ENCODE results near the gene PSMD3. TPM values are rescaled to one million over a fixed set of nuclear protein-coding genes. Genes with fewer than 3 reads are reported as not detected.

The PSMD3 gene
- 145 to 182 TPM (median 173 TPM) in 5 replicates for total RNA-seq (2022; extraction: Qiagen RNA extraction; ENCODE audit: low read depth)

GRCh38 chr17:39980351-39981206 lies at the start of gene PSMD3:
Gene PSMD3, plus strand, starts transcription at chr17:39980807. Its CDS starts 164 bp downstream, at chr17:39980971.

DNA sequence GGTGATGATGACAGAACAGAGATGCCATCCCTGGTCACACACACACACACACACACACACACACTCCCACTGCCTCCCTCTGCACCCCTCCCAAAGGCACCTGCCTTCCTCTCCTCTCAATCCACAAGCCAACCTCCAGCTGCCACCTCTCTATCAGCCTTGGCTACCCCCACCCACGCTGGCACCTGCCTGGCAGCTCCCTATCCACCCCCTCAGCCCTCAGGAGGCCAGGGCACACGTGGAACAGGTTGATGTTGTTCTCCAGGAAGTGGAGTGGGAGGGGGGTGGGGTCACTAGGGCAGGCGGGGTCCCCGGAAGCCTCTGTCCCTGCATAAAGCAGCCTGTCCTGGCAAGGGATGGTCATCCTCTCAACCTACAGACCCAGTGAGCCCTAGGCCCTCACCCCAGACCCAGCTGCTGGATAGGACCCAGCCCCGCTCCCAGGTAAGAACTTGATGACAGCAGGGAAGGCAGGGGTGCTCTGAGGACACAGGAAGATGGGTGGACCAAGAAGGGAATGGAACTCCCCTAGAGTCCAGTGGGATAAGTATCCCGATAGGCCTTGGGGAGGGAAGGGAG lies 17.9 kb upstream of the PSMD3 start, which contains the start of gene GSDMA:
Gene GSDMA (plus strand): TSS at position 363 of the 579 bp plus-strand sequence. CDS start 2,684 bp downstream, outside the sequence.

GRCh38 chr17:40015005-40015997 lies 34.7 kb downstream of the PSMD3 start, which contains the start of gene CSF3:
Gene CSF3, plus strand, starts transcription at chr17:40015440. Its CDS starts 35 bp downstream, at chr17:40015475.

Other genes starting within 250 kb of the PSMD3 start
- 4.1 to 7.6 TPM (median 6.6 TPM) in 5 replicates for gene GRB7, start 242.9 kb upstream of the PSMD3 start, total RNA-seq (2022; extraction: Qiagen RNA extraction; ENCODE audit: low read depth)
- not detected in 5 replicates for gene IKZF3, start 116.5 kb upstream of the PSMD3 start, total RNA-seq (2022; extraction: Qiagen RNA extraction; ENCODE audit: low read depth)
- gene ZPBP2, start 112.6 kb upstream of the PSMD3 start, total RNA-seq (2022; extraction: Qiagen RNA extraction; ENCODE audit: low read depth): not detected in 5 replicates
- gene GSDMB, start 62.2 kb upstream of the PSMD3 start, total RNA-seq (2022; extraction: Qiagen RNA extraction; ENCODE audit: low read depth): 2.5 to 3.6 TPM (median 2.9 TPM) in 5 replicates
- 36.9 to 44.8 TPM (median 42.1 TPM) in 5 replicates for gene ORMDL3, start 53.2 kb upstream of the PSMD3 start, total RNA-seq (2022; extraction: Qiagen RNA extraction; ENCODE audit: low read depth)
- not detected in 5 replicates for gene LRRC3C, start 53.1 kb upstream of the PSMD3 start, total RNA-seq (2022; extraction: Qiagen RNA extraction; ENCODE audit: low read depth)
- gene GSDMA, start 17.8 kb upstream of the PSMD3 start, total RNA-seq (2022; extraction: Qiagen RNA extraction; ENCODE audit: low read depth): not detected in 5 replicates
- 0.26 TPM in 1 of 5 replicates, not detected in the others for gene CSF3, start 34.6 kb downstream of the PSMD3 start, total RNA-seq (2022; extraction: Qiagen RNA extraction; ENCODE audit: low read depth)
- 49.0 to 56.0 TPM (median 50.6 TPM) in 5 replicates for gene MED24, start 73.6 kb downstream of the PSMD3 start, total RNA-seq (2022; extraction: Qiagen RNA extraction; ENCODE audit: low read depth)
- gene THRA, start 82.2 kb downstream of the PSMD3 start, total RNA-seq (2022; extraction: Qiagen RNA extraction; ENCODE audit: low read depth): 13.4 to 16.5 TPM (median 15.2 TPM) in 5 replicates
- gene NR1D1, start 119.8 kb downstream of the PSMD3 start, total RNA-seq (2022; extraction: Qiagen RNA extraction; ENCODE audit: low read depth): 9.2 to 11.3 TPM (median 10.8 TPM) in 5 replicates
- gene MSL1, start 141.2 kb downstream of the PSMD3 start, total RNA-seq (2022; extraction: Qiagen RNA extraction; ENCODE audit: low read depth): 58.1 to 67.6 TPM (median 61.3 TPM) in 5 replicates
- 44.2 to 47.1 TPM (median 47.0 TPM) in 5 replicates for gene CASC3, start 159.7 kb downstream of the PSMD3 start, total RNA-seq (2022; extraction: Qiagen RNA extraction; ENCODE audit: low read depth)
- 2.3 to 3.3 TPM (median 2.6 TPM) in 5 replicates for gene RAPGEFL1, start 196.7 kb downstream of the PSMD3 start, total RNA-seq (2022; extraction: Qiagen RNA extraction; ENCODE audit: low read depth)
- 18.6 to 24.3 TPM (median 20.0 TPM) in 5 replicates for gene WIPF2, start 238.5 kb downstream of the PSMD3 start, total RNA-seq (2022; extraction: Qiagen RNA extraction; ENCODE audit: low read depth)

Data from A549 treated with CpdA at 1 μM for 4 hours (cell line).